ENCODE measurements around the gene TIFAB. TPM values are rescaled to one million over a fixed set of nuclear protein-coding genes. Genes with fewer than 3 reads are reported as not detected.

Gene TIFAB
- total RNA-seq, 1 donor from 2014 or later, result not detected

GRCh38 chr5:135448071-135448739, 3.9 kb downstream of the TIFAB start:
- Histone ChIP-seq H3K9ac (ENCODE audit: low read length) (no peak overlapping the region), H3K27ac (ENCODE audit: low read depth, low read length) (no peak overlapping the region), H3K4me2 (ENCODE audit: low read length) (no peak overlapping the region), H3K4me3 (ENCODE audit: insufficient read depth, low read depth, low read length) (no peak overlapping the region), H3K4me1 (ENCODE audit: insufficient read depth, low read length) (peaks cover 6% of the 10 kb centered on the region), H3K27me3 (ENCODE audit: insufficient read depth, low read length) (peaks cover 20% of the 10 kb centered on the region), H2AFZ (ENCODE audit: low read depth, low read length) (no peak overlapping the region), H3K79me2 (ENCODE audit: insufficient read depth, low read length) (no peaks in the 10 kb centered on the region), H4K20me1 (ENCODE audit: insufficient read depth, low read length) (no peaks in the 10 kb centered on the region), H3K36me3 (ENCODE audit: insufficient read depth, low read length) (no peaks in the 10 kb centered on the region), H3K9me3 (ENCODE audit: insufficient read depth, low read depth, low read length) (peaks cover 2% of the 10 kb centered on the region)
- peaks cover 2% of the 10 kb centered on the region for H3K9me3 Mint-ChIP-seq (ENCODE audit: unreplicated experiment)
- H3K4me3 Mint-ChIP-seq (ENCODE audit: unreplicated experiment), result no peak overlapping the region
- peaks cover 18% of the 10 kb centered on the region for H3K27me3 Mint-ChIP-seq (ENCODE audit: low read depth, unreplicated experiment)
- H3K36me3 Mint-ChIP-seq (ENCODE audit: low read depth, unreplicated experiment), result no peaks in the 10 kb centered on the region
- no peak for FAIRE-seq
- DNase-seq (ENCODE audit: low read depth), result peak; percentile 23
- TF ChIP-seq CTCF (IDR thresholded peaks at IDR 0.05; ENCODE audit: insufficient read depth, low read depth, low read length) (no peak), EZH2 (IDR thresholded peaks at IDR 0.05; ENCODE audit: insufficient read depth, low read length) (no peak)
- no peak overlapping the region for H3K27ac Mint-ChIP-seq (ENCODE audit: unreplicated experiment)
- H3K4me1 Mint-ChIP-seq (ENCODE audit: low read depth, unreplicated experiment), result peaks cover 20% of the 10 kb centered on the region

- no peak within 1 kb of the TSS for H3K9ac ChIP-seq (ENCODE audit: low read length)
- TF ChIP-seq CTCF (IDR thresholded peaks at IDR 0.05; ENCODE audit: insufficient read depth, low read depth, low read length), result no peak
- TF ChIP-seq EZH2 (IDR thresholded peaks at IDR 0.05; ENCODE audit: insufficient read depth, low read length), result no peak
- H2AFZ ChIP-seq (ENCODE audit: low read depth, low read length), result no peak within 1 kb of the TSS
- no peak within 1 kb of the TSS for H3K4me2 ChIP-seq (ENCODE audit: low read length)
- H3K27ac ChIP-seq (ENCODE audit: low read depth, low read length), result no peak within 1 kb of the TSS
- FAIRE-seq, result no peak
- H3K27ac Mint-ChIP-seq (ENCODE audit: unreplicated experiment), result peak within 1 kb of the TSS; percentile 50
- H3K36me3 Mint-ChIP-seq (ENCODE audit: low read depth, unreplicated experiment), result no peaks in the 10 kb centered on the region
- peaks cover 2% of the 10 kb centered on the region for H3K9me3 ChIP-seq (ENCODE audit: insufficient read depth, low read depth, low read length)
- peaks cover 20% of the 10 kb centered on the region for H3K27me3 ChIP-seq (ENCODE audit: insufficient read depth, low read length)
- peaks cover 13% of the 10 kb centered on the region for H3K27me3 Mint-ChIP-seq (ENCODE audit: low read depth, unreplicated experiment)
- H3K36me3 ChIP-seq (ENCODE audit: insufficient read depth, low read length), result no peaks in the 10 kb centered on the region
- peaks cover 6% of the 10 kb centered on the region for H3K4me1 ChIP-seq (ENCODE audit: insufficient read depth, low read length)
- H4K20me1 ChIP-seq (ENCODE audit: insufficient read depth, low read length), result no peaks in the 10 kb centered on the region
- peaks cover 2% of the 10 kb centered on the region for H3K9me3 Mint-ChIP-seq (ENCODE audit: unreplicated experiment)
- no peak within 1 kb of the TSS for H3K4me3 Mint-ChIP-seq (ENCODE audit: unreplicated experiment)
- H3K4me3 ChIP-seq (ENCODE audit: insufficient read depth, low read depth, low read length), result no peak within 1 kb of the TSS
- H3K4me1 Mint-ChIP-seq (ENCODE audit: low read depth, unreplicated experiment), result peaks cover 24% of the 10 kb centered on the region
- no peak for DNase-seq (ENCODE audit: low read depth)
- no peaks in the 10 kb centered on the region for H3K79me2 ChIP-seq (ENCODE audit: insufficient read depth, low read length)
Observed at GRCh38 chr5:135447298-135447929, 4.7 kb downstream of the TIFAB start, which contains the start of gene DCANP1. Gene DCANP1, minus strand, starts transcription at chr5:135447348. Its CDS starts 240 bp downstream, at chr5:135447108.

- no peak overlapping the region for H3K27ac Mint-ChIP-seq (ENCODE audit: unreplicated experiment)
- peaks cover 24% of the 10 kb centered on the region for H3K4me1 Mint-ChIP-seq (ENCODE audit: low read depth, unreplicated experiment)
- Histone ChIP-seq H3K27me3 (ENCODE audit: insufficient read depth, low read length) (peaks cover 20% of the 10 kb centered on the region), H3K36me3 (ENCODE audit: insufficient read depth, low read length) (no peaks in the 10 kb centered on the region), H3K9ac (ENCODE audit: low read length) (no peak overlapping the region), H4K20me1 (ENCODE audit: insufficient read depth, low read length) (no peaks in the 10 kb centered on the region), H3K79me2 (ENCODE audit: insufficient read depth, low read length) (no peaks in the 10 kb centered on the region), H2AFZ (ENCODE audit: low read depth, low read length) (no peak overlapping the region), H3K9me3 (ENCODE audit: insufficient read depth, low read depth, low read length) (peaks cover 2% of the 10 kb centered on the region), H3K4me1 (ENCODE audit: insufficient read depth, low read length) (peaks cover 6% of the 10 kb centered on the region), H3K4me3 (ENCODE audit: insufficient read depth, low read depth, low read length) (no peak overlapping the region), H3K27ac (ENCODE audit: low read depth, low read length) (no peak overlapping the region), H3K4me2 (ENCODE audit: low read length) (no peak overlapping the region)
- no peak for TF ChIP-seq CTCF (IDR thresholded peaks at IDR 0.05; ENCODE audit: insufficient read depth, low read depth, low read length)
- no peak for TF ChIP-seq EZH2 (IDR thresholded peaks at IDR 0.05; ENCODE audit: insufficient read depth, low read length)
- H3K4me3 Mint-ChIP-seq (ENCODE audit: unreplicated experiment), result no peak overlapping the region
- H3K27me3 Mint-ChIP-seq (ENCODE audit: low read depth, unreplicated experiment), result peaks cover 11% of the 10 kb centered on the region
- FAIRE-seq (no peak), DNase-seq (ENCODE audit: low read depth) (no peak)
- peaks cover 2% of the 10 kb centered on the region for H3K9me3 Mint-ChIP-seq (ENCODE audit: unreplicated experiment)
- H3K36me3 Mint-ChIP-seq (ENCODE audit: low read depth, unreplicated experiment), result no peaks in the 10 kb centered on the region
Observed at GRCh38 chr5:135446615-135447014, 5.5 kb downstream of the TIFAB start.

Data from astrocyte (in vitro differentiated cells and primary cell).